Stimulated activated CD4-positive, alpha-beta T cell treated with anti-CD3 and anti-CD28 coated beads, Interleukin-1b, Interleukin-23, amount 100 ng/mL, for 24 hours (primary cell): ENCODE data around the gene PTPRG.
"Not testable (repeated sequence)": the region's sequence is repeated elsewhere in the genome, so short reads cannot be mapped to it uniquely, and the experiment has no call there.

ENCODE experiments used
- DNase-seq, 4 experiments: peaks; one replicate each; pipeline ENCODE4 v3.0.0-alpha.2; 2020; ENCODE audit warnings: low read depth in 4 of 4, low spot score in 1 of 4

PTPRG gene

DNA sequence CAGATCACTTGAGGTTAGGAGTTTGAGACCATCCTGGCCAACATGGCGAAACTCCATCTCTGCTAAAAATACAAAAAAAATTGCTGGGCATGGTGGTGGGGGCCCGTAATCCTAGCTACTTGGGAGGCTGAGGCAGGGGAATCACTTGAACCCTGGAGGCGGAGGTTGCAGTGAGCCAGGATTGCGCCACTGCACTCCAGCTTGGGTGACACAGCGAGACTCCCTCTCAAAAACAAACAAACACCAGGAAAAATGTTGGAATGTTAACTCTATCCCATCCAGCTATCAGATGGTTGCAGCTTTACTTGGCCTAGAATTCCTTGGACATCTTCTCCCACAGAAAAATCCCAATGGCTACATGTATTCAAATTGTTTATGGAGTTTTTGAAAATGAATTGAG is 254.9 kb downstream of the PTPRG start:
- DNase-seq: not testable (repeated sequence)

DNA sequence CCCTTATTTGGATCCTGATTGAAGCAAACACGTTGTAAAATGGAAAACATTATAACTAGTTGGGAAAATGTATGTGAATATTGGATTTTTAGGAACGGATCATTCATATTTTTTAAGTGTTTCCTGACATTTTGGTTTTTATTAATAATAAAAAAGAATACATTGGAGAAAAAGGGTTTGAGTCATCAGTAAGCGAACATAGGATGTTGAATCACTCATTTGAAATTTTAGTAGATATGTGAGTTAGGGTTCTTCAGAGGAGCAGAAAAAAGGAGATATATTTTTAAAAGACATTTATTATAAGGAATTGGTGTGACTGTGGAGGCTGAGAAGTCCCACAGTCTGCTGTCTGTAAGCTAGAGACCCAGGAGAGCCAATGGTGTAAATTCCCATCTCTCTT is 258.5 kb downstream of the PTPRG start:
- no peak for DNase-seq

DNA sequence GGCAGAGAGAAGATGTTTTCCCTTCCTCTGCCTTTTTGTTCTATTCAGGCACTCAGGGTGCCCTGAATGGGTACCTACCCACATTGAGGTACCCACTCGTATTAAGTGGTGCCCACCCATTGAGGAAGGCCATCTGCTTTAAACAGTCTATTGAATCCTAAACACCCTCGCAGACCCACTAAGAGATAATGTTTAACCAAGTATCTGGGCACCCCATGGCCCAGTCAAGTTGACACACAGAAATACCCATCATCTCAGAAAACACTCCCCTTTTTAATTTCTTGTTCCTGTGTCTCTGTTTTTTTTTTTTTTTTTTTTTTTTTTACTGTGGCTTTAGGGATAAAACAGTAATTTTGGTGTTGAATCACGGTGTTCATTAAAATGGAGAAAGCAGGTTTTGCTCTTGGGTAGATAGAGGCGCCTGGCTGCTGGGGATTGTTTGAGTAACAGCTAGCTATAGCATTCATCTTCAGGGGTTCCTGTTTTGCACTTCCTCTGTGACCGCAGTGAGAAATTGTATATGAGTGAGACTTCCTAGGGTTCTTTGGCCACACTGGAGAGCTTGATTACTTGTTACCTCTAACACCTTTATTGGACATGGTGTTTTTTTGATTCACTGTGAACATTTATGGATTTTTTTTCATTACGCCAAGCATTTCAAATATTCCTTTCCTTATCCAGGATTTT is 259.1 kb downstream of the PTPRG start:
- no peak for DNase-seq

DNA sequence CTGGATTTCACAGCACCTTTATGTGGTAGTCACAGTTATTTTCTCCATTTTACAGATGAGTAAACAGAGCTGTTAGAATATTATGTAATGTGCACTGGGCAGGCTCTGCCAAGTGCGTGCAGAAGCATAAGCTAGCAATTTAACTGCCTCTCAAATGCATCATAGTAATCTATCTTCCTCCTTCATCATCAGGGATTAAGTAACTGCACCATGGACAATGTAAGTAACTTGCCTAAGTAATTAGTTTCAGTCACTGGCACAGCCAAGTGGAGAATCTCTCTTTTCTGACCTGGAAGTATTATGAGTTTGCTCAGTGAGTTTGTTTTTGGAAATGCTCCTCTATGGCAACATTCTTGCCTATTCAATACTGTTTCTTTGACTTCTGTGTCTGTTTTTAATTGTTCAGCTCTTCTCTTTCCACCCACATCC is 260.5 kb downstream of the PTPRG start:
- DNase-seq: no peak

DNA sequence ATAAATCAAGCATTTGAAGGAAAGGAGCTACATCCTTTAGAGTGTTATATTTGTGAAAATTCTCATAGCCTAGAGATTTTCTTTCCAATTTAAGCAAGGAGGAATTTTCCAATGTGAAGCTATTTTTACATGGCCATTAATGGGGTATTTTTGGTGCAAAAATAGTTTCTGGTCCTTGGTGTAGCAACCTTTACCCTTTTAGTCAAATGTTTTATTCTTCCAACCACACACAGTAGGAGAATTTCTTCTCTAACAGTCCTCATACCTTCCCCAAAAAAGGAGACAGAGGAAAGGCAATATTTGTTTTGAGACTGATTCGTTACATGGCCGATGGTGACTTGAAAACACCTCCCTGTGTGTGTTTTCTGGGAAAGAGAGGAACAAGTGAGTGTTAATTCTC is 261.2 kb downstream of the PTPRG start:
- no peak for DNase-seq

DNA sequence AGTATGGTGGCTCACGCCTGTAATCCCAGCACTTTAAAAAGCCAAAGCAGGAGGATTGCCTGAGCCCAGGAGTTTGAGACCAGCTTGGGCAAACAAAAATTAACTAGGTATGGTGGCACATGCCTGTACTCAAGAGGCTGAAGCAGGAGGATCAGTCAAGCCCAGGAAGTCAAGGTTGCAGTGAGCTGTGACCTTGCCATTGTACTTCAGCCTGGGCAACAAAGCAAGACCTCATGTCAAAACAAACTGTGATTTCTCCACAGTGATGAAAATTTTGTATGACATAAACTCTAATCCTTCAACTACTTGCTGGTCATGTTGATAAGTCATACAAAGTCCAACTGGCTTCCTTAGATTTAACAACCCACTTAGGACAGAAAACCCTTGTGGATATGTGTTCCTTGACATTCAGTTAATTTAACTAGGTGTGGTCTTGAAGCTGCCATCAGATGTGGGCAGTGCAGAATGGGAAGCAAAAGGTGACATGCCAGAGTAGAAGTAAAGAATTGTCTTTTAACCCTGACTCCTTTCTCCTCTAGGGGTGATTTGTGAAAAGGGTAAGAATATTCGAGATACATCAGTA is 263.3 kb downstream of the PTPRG start:
- DNase-seq: no peak

DNA sequence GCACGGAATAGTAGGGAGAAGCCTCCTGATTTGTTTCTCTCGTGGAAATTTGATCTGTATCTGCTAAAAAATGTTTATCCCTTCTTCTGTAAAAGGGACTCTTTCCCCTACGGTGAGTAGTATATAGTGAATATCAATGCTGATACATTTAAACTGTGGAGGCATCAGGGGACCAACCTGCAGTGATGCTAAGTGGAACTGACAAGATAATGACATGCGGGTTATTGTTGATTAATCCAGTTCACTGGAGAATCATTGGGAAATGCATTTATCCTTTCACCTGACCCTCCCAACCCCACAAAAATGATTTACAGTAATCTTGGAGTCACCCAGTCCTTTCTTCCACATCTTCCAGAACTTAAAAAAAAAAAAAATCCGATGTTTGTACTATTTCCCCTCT is 264.8 kb downstream of the PTPRG start:
- no peak for DNase-seq

DNA sequence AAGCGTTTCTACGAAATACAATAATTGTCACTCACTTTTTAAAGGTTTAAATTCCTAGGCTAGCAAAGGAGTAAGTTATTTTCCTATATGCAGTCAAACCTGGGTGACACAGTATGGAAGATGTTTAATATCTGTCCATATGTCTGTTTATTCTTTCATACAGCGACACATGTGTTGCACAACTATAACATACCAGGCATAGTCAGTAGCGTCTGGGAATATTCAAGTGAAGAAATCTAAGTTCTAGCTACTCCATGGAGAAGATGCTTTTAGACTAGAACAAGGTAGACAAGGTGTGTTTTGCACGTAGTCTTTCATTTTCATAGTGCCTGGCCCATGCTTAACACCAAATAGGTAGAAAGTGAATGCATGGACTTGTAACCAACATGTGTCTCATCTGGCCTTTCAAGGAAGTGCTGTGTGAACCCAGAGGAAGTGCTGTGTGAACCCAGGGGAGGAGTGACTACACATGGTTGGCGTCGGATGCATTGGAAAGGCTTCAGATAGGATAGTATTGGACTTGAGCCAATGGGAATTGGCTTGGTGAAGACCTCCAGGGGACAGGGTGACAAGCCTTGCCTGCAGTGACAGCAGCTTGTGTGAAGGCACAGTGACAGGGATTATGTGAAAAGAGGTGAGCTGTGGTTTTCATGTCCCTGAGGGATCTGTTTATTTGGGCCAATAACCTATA is 267.0 kb downstream of the PTPRG start:
- no peak for DNase-seq

DNA sequence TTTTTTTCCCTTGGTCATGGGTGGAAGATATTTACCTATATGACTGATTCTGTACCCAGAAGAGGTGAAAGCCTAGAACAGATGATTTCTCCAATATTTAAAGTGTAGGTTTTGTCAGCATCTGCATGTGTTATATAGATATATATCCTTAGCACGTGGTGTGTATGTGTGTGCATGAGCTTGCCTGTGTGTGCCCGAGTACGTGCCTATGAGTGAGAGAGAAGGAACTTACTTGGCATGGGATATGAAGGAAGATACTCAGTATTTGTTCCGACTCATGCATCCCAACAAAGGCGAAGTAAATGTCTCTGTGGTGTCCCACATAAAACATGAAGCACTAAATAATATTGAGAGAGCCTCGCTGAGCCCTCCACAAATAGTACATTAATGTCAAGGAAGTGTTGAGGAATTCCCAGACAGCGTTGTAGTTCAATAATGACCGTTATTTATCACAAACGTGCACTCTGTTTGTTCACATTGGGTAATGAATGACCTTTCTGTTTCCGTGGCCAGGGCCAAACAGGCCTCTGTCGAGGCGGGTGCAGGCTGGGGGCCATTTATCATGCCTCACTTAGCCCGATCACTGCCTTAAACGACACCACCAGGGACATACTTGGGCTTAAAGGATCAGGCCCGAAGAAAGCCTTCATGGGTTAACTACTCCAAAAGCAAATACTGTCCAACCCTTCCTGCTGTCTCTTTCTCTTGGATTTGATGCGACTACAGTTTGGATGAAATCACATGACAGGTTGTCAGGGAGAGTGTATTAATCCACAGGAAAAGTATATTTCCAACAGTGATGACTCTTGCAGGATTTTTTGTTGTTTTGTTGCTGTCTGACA is 267.7 kb downstream of the PTPRG start:
- no peak for DNase-seq

DNA sequence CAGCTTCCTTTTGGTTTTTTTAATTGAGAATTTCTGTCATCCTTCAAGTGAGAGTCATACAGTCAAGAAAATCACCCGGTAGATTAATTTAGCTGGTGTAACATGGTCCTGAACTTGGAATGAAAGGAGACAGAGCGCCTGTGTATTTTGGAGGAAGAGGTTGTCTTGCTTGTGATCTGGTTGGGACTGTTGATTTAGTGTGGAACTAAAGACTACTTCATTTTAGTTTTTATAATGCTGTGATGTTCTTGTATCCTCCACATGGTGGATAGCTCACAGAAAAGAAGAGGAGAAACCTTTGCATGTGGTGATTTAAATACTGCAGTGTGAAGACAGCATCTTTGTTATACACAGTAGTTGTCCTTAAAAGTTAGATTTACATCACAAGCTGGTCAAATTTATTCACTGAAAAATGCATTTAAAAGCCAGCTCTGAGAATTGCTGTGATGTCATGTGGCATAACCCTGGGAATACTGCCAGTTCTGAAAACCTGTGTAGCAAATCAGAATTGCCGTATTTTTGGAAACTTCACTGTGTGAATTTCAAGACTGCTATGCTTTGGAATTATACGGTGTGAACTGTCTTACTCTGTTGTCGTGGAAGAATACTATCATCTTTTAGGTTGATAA is 268.5 kb downstream of the PTPRG start:
- DNase-seq: no peak

DNA sequence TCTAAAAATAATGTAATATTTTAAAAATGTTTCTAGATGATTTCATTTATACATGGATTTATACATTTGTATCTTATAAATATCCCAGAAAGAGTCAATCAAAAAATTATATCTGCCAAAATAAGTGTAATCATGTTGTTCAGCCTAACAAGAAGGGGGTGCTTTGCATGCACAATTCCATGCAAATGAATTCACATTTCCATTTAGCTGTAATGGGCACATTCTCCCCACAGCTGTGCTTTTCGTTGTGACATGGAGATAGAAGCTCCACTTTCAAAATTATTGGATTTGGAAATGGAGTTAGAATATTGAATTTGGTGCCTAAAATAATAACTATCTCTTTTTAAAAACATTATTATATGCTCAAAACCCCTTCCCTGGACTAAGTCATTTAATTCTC is 270.6 kb downstream of the PTPRG start:
- no peak for DNase-seq

DNA sequence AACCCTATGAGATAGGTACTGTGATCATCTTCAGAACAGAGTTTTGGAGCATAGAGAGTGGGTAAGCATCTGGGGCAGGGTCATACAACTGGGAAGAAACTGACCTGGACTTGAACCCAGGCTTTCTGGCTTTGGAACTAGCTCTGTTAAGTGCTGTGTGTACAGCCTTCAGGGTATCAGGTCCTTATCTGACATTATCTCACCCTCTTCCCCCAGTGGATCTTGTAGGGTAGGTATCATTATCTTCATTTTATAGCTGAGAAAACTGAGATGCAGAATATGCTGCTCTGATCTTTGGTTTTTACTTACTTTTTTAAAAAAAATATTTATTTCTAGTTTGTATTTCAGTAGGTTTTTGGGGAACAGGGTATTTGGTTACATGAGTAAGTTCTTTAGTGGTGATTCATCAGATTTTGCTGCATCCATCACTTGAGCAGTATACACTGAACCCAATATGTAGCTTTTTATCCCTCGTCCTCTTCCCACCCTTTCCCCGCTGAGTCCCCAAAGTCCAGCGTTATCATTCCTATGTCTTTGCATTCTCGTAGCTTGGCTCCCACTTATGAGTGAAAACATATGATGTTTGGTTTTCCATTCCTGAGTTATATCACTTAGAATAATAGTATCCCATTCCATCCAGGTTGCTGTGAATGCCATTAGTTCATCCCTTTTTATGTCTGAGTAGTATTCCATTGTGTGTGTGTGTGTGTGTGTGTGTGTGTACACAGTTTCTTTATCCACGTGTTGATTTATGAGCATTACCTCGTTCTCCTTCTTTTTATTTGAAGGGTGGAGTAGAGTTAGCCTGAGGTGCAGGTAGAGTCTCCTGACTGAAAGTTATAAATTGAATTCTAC is 271.2 kb downstream of the PTPRG start:
- no peak for DNase-seq

DNA sequence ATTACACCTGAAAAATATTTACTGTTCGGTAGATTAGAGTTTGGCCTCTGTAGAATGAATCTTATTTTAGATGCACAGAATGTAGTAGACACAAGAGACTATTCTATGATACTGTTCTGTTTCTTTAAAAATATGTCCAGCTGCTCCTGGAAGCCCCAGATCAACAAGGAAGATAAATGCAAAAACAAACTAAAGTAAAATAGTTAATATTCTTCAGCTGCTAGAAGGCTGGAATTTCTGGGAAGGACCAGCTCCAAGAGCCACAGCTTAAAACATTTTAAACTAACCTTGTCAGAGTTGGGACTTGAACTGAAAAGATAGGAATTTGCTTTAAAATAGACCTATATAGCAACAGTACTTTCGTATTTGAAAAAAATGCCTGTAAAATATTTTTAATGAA is 277.9 kb downstream of the PTPRG start:
- DNase-seq: no peak

DNA sequence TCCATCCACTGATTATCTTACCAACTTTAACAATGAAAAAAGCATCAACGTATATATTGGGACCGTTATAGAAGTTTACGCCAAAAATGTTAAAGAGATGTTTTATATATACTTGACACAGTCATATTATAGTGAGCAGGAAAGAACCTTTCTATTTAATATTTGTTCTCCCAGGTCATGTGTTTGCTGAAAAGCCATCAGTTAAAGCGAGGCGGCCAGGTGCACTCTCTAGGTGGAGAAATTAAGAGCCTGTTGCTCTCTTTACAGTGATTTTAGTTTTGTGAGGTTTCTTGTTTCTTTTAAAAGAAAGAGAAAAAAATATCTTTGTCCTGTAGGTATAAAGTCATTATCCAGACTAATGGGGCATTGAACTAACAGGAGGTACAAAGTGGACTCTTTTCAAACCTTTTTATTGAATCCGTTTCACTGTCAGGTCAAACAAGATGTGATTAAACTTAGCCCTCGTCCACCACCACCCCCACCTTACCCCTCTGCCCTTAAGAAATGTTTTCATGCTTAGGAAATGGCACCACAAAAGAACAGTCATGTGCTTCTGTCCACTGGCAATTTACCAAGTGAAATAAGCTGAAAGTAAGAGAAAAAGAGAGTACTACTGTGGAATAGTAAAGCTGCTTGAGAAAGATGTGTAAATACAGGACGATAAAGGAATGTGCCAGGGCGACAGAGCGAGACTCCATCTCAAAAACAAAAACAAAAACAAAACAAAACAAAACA is 279.9 kb downstream of the PTPRG start:
- DNase-seq: no peak

DNA sequence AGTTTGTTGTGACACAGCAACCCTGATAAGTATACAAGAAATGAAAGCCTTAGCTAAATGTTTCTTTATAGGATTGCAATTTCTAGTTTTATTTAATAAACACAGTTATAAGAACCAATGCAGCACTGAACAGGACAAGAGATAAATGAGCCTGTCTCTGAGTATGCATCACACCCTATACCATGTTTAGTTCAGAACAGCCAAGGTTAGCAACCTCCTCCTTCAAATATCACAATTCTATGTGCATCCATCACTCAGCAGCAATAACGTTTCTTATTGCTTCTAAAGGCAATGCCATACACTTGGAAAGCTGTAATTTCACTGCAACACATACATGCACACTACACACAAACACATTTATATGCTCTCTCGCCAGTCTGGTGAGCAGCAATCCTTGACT is 280.6 kb downstream of the PTPRG start:
- DNase-seq: no peak

DNA sequence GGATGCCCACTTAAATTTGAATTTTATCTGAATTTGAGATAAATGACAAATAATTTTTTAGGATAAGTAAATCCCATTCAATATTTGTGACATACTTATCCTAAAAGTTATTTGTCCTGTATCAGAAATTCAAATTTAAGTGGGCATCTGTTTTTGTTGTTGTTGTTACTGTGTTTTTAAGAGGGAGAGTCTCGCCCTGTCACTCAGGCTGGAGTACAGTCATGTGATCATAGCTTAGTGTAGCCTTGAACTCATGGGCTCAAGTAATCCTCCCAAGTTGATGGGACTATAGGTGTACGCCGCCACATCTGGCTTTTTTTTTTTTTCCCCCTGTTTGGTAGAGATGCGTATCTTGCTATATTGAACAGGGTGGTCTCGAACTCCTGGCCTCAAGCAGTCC is 283.0 kb downstream of the PTPRG start:
- DNase-seq: no peak

DNA sequence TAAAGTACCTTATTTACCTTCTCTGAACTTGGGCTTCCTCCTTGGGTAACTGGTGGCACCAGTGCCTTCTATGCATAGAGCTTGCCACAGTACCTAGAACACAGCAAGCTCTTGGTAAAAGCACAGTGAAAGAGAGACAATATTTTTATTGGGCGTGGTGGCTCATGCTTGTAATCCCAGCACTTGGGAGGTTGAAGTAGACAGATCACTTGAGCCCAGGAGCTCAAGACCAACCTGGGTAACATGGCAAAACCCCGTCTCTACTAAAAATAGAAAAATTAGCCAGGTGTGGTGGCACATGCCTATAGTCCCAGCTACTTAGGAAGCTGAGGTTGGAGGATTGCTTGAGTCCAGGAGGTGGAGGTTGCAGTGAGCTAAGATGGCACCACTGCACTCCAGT is 285.1 kb downstream of the PTPRG start:
- DNase-seq: no peak

DNA sequence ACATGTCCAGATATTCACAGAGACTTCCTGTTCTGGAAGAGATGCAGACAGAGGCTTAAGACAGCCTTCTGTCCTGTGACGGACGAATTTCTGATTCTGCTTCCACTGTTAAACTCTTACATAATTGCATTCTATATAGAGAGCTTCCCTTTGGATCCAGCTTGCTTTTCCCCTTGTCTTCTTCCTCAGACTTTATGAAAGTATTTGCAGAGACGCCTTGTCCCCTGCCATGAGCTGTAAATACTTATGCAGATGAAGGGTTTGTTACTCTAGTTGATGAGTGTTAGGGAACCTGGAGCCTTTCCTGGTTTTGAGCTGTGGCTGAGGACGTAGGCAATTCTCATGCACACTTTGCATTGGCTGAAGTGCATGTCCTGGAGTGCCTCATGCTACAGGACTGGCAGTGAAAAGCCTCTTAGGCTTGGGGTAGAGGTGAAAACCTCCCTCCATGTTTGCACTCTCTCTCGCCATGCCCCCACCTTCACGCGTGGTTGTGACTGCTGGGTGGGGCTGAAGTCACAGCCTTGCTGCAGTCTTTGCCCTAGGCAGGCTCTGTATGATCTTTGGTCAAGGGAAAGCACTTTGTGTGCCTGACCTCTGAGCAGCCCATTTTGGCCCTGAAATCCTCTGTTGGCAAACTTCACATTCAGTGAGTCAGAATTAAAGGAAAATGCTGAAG is 286.6 kb downstream of the PTPRG start:
- DNase-seq: no peak

DNA sequence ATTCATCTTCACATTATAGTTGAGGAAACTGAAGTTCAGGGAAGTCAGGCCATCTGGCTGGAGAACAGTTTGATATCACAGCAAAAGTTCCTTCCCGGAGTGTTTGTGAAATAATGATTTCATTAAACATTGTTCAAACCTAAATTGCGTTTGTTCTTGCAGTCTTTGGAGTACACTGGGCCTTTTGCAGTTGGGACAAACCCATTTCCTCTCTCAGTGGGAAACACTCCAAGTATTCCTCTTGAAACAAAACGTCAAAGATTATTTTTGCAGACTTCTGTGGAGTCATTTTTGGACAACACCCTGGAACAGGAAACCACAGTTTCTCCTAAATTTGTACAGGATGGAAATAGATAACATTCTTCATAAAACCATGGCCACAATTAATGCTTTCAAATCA is 287.5 kb downstream of the PTPRG start:
- no peak for DNase-seq
